Endodermal cell (in vitro differentiated cells): ENCODE measurements around the gene SENP7. TPM values are rescaled to one million over a fixed set of nuclear protein-coding genes. Genes with fewer than 3 reads are reported as not detected.

Experiments used
- DNase-seq: peaks from one replicate; pipeline ENCODE4 v3.0.0-alpha.2; 2017
- H3K27ac ChIP-seq: 2 replicates; pipeline ENCODE4 v1.5.1; 2013; ENCODE audit warnings: mild to moderate bottlenecking, low read depth, low read length, moderate library complexity
- H3K27me3 ChIP-seq: 2 replicates; pipeline ENCODE4 v1.6.1; 2013; ENCODE audit warnings: mild to moderate bottlenecking, low read length, moderate library complexity; ENCODE audit not compliant: insufficient read depth, control insufficient read depth, poor library complexity, severe bottlenecking
- H3K36me3 ChIP-seq: 2 replicates; pipeline ENCODE4 v1.7.0; 2013; ENCODE audit warnings: mild to moderate bottlenecking, low read length, moderate library complexity; ENCODE audit not compliant: control insufficient read depth, insufficient read depth
- H3K4me1 ChIP-seq: one replicate; pipeline ENCODE4 v1.7.0; 2013; ENCODE audit warnings: low read length; ENCODE audit not compliant: control insufficient read depth, insufficient read depth
- H3K4me3 ChIP-seq: 2 replicates; pipeline ENCODE4 v1.5.1; 2013; ENCODE audit warnings: mild to moderate bottlenecking, low read length, moderate library complexity
- H3K9ac ChIP-seq: 2 replicates; pipeline ENCODE4 v1.6.1; 2013; ENCODE audit warnings: mild to moderate bottlenecking, low read length, moderate library complexity; ENCODE audit not compliant: poor library complexity, severe bottlenecking; ENCODE audit errors: extremely low read depth
- H3K9me3 ChIP-seq: 2 replicates; pipeline ENCODE4 v1.6.1; 2013; ENCODE audit warnings: mild to moderate bottlenecking, low read length, moderate library complexity; ENCODE audit not compliant: control insufficient read depth
- H3K27ac Mint-ChIP-seq: 2 replicates; pipeline ENCODE4 v1.8.0; 2020; ENCODE audit warnings: mixed read lengths
- H3K27me3 Mint-ChIP-seq: 2 replicates; pipeline ENCODE4 v1.8.0; 2021; ENCODE audit warnings: mild to moderate bottlenecking, mixed read lengths; ENCODE audit not compliant: insufficient read depth
- H3K36me3 Mint-ChIP-seq: 2 replicates; pipeline ENCODE4 v1.8.0; 2020; ENCODE audit warnings: low read depth, mixed read lengths
- H3K4me1 Mint-ChIP-seq: 2 replicates; pipeline ENCODE4 v1.8.0; 2020; ENCODE audit warnings: mixed read lengths
- H3K4me3 Mint-ChIP-seq: 2 replicates; pipeline ENCODE4 v1.8.0; 2020; ENCODE audit warnings: mild to moderate bottlenecking, moderate library complexity, mixed read lengths
- H3K9me3 Mint-ChIP-seq: 2 replicates; pipeline ENCODE4 v1.8.0; 2020; ENCODE audit warnings: mild to moderate bottlenecking, mixed read lengths
- CTCF ChIP-seq: fragments of 200-600 bp; sonication (generic); conservative IDR thresholded peaks from 2 replicates; pipeline ENCODE4 v1.5.0; 2021; ENCODE audit warnings: antibody characterized with exemption, mild to moderate bottlenecking
- WGBS, 2 experiments: methylation state at CpG; one replicate each; pipeline versions ENCODE4 v1.1.5 to v1.1.7; 2013; ENCODE audit warnings: missing lambda C conversion rate in 2 of 2, mixed read lengths in 1 of 2; ENCODE audit not compliant: insufficient coverage in 1 of 2, insufficient read length in 1 of 2; 5-methylcytosine and 5-hydroxymethylcytosine counted together
- total RNA-seq, 2 donors: library from RNA; stranded (reverse); fragmentation: NEBNext Ultra II Directional in 1 of 2; extraction: Animal tissue kit (Norgen Biotek cat#: 25700) in 1 of 2; gene quantifications; 2 replicates in 1 of 2; 3 replicates in 1 of 2; pipeline ENCODE4 v1.2.1, GENCODE V29; 2021

SENP7 gene
- total RNA-seq, 2 donors from 2014 or later: 19.3 to 22.1 TPM

GRCh38 chr3:101519685-101520365, 6.8 kb upstream of the SENP7 start:
- H3K36me3 ChIP-seq: no peaks in the 10 kb centered on the region

GRCh38 chr3:101518421-101518871, 5.4 kb upstream of the SENP7 start:
- Mint-ChIP-seq H3K27me3 (no peaks in the 10 kb centered on the region), H3K4me3 (no peak overlapping the region), H3K9me3 (no peaks in the 10 kb centered on the region), H3K36me3 (no peaks in the 10 kb centered on the region), H3K27ac (no peak overlapping the region), H3K4me1 (peaks cover 6% of the 10 kb centered on the region)
- Histone ChIP-seq H3K36me3 (no peaks in the 10 kb centered on the region), H3K9ac (no peak overlapping the region), H3K27me3 (no peaks in the 10 kb centered on the region), H3K9me3 (peaks cover 7% of the 10 kb centered on the region), H3K27ac (no peak overlapping the region), H3K4me3 (no peak overlapping the region), H3K4me1 (no peaks in the 10 kb centered on the region)
- 90 to 92% methylated on average over 3 of the region's 3 CpGs for WGBS, 2 experiments
- no peak for DNase-seq
- TF ChIP-seq CTCF: no peak

More at GRCh38 chr3:101519685-101520365, 6.8 kb upstream of the SENP7 start:
- no peak overlapping the region for H3K27ac ChIP-seq
- no peak for TF ChIP-seq CTCF
- Mint-ChIP-seq H3K27me3 (no peaks in the 10 kb centered on the region), H3K4me3 (no peak overlapping the region), H3K27ac (no peak overlapping the region), H3K4me1 (peaks cover 6% of the 10 kb centered on the region), H3K9me3 (peaks cover 4% of the 10 kb centered on the region), H3K36me3 (no peaks in the 10 kb centered on the region)
- H3K4me3 ChIP-seq: no peak overlapping the region
- no peak overlapping the region for H3K9ac ChIP-seq
- no peak for DNase-seq
- H3K27me3 ChIP-seq: no peaks in the 10 kb centered on the region
- no peaks in the 10 kb centered on the region for H3K4me1 ChIP-seq
- peaks cover under 1% of the 10 kb centered on the region for H3K9me3 ChIP-seq
- WGBS, 2 experiments: 92 to 94% methylated on average over 4 to 6 of the region's 6 CpGs

GRCh38 chr3:101513419-101513986, 491 bp upstream of the SENP7 start:
- H3K27me3 ChIP-seq: no peaks in the 10 kb centered on the region
- no peak for TF ChIP-seq CTCF
- Mint-ChIP-seq H3K4me1 (peaks cover 14% of the 10 kb centered on the region), H3K4me3 (peak overlapping the region; percentile 94), H3K36me3 (peaks cover 3% of the 10 kb centered on the region), H3K9me3 (no peaks in the 10 kb centered on the region), H3K27ac (peak overlapping the region; percentile 94), H3K27me3 (no peaks in the 10 kb centered on the region)
- peaks cover 8% of the 10 kb centered on the region for H3K9me3 ChIP-seq
- no peaks in the 10 kb centered on the region for H3K4me1 ChIP-seq
- H3K9ac ChIP-seq: peak overlapping the region; percentile 53
- H3K4me3 ChIP-seq: peak overlapping the region; percentile 93
- no peak for DNase-seq
- no peaks in the 10 kb centered on the region for H3K36me3 ChIP-seq
- H3K27ac ChIP-seq: no peak overlapping the region
- 58 to 76% methylated on average over 8 to 12 of the region's 12 CpGs for WGBS, 2 experiments
